Panc1 (cell line): ENCODE measurements around the gene PHF21A. TPM values are rescaled to one million over a fixed set of nuclear protein-coding genes. Genes with fewer than 3 reads are reported as not detected.
A peak's percentile ranks its signal among the peaks of the same experiment; 100 is the strongest.

Source experiments
- ATAC-seq: fragments of 200-7000 bp; cut with Tn5 transposase; 2 replicates; pipeline ENCODE4 v1.9.1; 2020; ENCODE audit warnings: mild to moderate bottlenecking, moderate library complexity
- BruUV-seq: library from RNA; stranded (reverse); fragments of 400-500 nt; replicated peaks from 2 replicates; lab custom pipeline; 2021; lab: Mats Ljungman, UMichigan
- CTCF ChIA-PET: fragments of 300-600 bp; sonication (Branson Sonifier 250); formaldehyde crosslinking; loops from one replicate; lab custom pipeline; 2022; ENCODE audit warnings: antibody characterized with exemption; lab: Charles Lee
- POLR2A ChIA-PET: fragments of 300-600 bp; sonication (Branson Sonifier 250); formaldehyde crosslinking; loops from one replicate; lab custom pipeline; 2022; ENCODE audit warnings: antibody characterized with exemption; lab: Charles Lee
- DNase-seq: peaks from one replicate; pipeline ENCODE4 v3.0.0-alpha.2; 2010; ENCODE audit warnings: low read depth, low spot score
- H3K27ac ChIP-seq: 2 replicates; pipeline ENCODE4 v1.5.1; 2011; ENCODE audit warnings: mild to moderate bottlenecking, low read length, inconsistent platforms
- H3K27me3 ChIP-seq: fragments of 200-500 bp; sonication (Bioruptor generic); 2 replicates; pipeline ENCODE4 v1.6.0; 2014; ENCODE audit warnings: low read length, inconsistent platforms; ENCODE audit not compliant: control insufficient read depth, insufficient read depth
- H3K36me3 ChIP-seq: fragments of 200-500 bp; sonication (Bioruptor generic); 2 replicates; pipeline ENCODE4 v1.5.1; 2014; ENCODE audit warnings: inconsistent platforms, mild to moderate bottlenecking, low read length, moderate library complexity; ENCODE audit not compliant: control insufficient read depth, insufficient read depth
- H3K4me1 ChIP-seq: 2 replicates; pipeline ENCODE4 v1.5.1; 2011; ENCODE audit warnings: inconsistent platforms, mild to moderate bottlenecking, low read length, moderate library complexity; ENCODE audit not compliant: control insufficient read depth, insufficient read depth
- H3K4me3 ChIP-seq, 2 experiments: 2 replicates each; pipeline ENCODE4 v1.5.1; 2011 to 2012; ENCODE audit warnings: low read depth in 2 of 2, low read length in 2 of 2, mild to moderate bottlenecking in 2 of 2, inconsistent platforms in 1 of 2, moderate library complexity in 1 of 2
- H3K9me3 ChIP-seq: fragments of 200-500 bp; sonication (Bioruptor generic); 2 replicates; pipeline ENCODE4 v1.5.1; 2014; ENCODE audit warnings: low read depth, mild to moderate bottlenecking, inconsistent platforms, low read length, moderate library complexity; ENCODE audit not compliant: control insufficient read depth, insufficient read depth
- POLR2AphosphoS5 ChIP-seq: IDR thresholded peaks from 2 replicates; pipeline ENCODE4 v1.6.1; 2012; ENCODE audit warnings: mild to moderate bottlenecking, low read depth, low read length, moderate library complexity
- REST ChIP-seq, 2 experiments: IDR thresholded peaks; 2 replicates each; pipeline ENCODE4 v1.6.1; 2011 to 2012; ENCODE audit warnings: low read depth in 2 of 2, control low read depth in 1 of 2, low read length in 1 of 2, mild to moderate bottlenecking in 1 of 2, moderate library complexity in 1 of 2; ENCODE audit not compliant: insufficient read depth in 1 of 2
- SIN3A ChIP-seq: IDR thresholded peaks from 2 replicates; pipeline ENCODE4 v1.6.1; 2012; ENCODE audit warnings: low read depth, mild to moderate bottlenecking, low read length, moderate library complexity, borderline replicate concordance; ENCODE audit not compliant: insufficient read depth
- TCF7L2 ChIP-seq: IDR thresholded peaks from 2 replicates; pipeline ENCODE4 v1.6.1; 2011; ENCODE audit warnings: mild to moderate bottlenecking, low read depth, low read length, inconsistent platforms
- in situ Hi-C: cut with HindIII; loops from 2 replicates; pipeline ENCODE4 v1.10.0; 2016; ENCODE audit warnings: low sequenced_read_pairs, low pct_unique_long_range_greater_than_20kb
- intact Hi-C: fragments of 100-400 bp; cut with micrococcal nuclease; formaldehyde crosslinking; loops from one replicate; pipeline ENCODE4 v1.10.0; 2022; ENCODE audit not compliant: unreplicated experiment
- total RNA-seq: library from RNA; stranded (reverse); gene quantifications from one replicate; pipeline ENCODE4 v1.2.1, GENCODE V29; 2021; ENCODE audit not compliant: unreplicated experiment
- TF ChIP-seq, protein P1 (sequence below): fragments of 450-650 bp; IDR thresholded peaks from 2 replicates; pipeline ENCODE4 v1.5.1; 2017; ENCODE audit warnings: mild to moderate bottlenecking

PHF21A gene
- total RNA-seq, 1 experiment from 2014 or later: 45.7 TPM

DNA sequence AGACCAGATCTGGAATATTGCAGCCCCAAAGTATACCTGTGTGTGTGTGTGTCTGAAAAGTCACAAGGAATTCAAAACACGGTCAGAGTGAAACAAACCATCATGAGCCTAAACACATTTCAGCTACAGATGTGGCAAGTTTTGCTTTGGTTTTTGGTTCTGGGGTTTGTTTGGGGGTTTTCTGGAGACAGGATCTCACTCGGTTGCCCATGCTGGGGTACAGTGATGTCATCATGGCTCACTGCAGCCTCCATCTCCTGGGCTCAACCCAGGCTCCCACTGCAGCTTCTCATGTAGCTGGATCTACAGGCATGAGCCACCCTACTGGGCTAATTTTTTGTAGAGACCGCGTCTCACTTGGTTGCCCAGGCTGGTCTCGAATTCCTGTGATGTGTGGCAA, 41.4 kb upstream of the PHF21A start:
- ATAC-seq (no peak), DNase-seq (no peak)
- Histone ChIP-seq H3K27ac (no peak overlapping the region), H3K4me1 (no peaks in the 10 kb centered on the region), H3K27me3 (peaks cover 5% of the 10 kb centered on the region; the same call in 1 of the 2 replicates), H3K9me3 (no peaks in the 10 kb centered on the region), H3K4me3 (no peak overlapping the region), H3K36me3 (no peaks in the 10 kb centered on the region)
- BruUV-seq: no TSS peak
- intact Hi-C loops (no loop called here), in situ Hi-C loops (no loop called here)
- POLR2A ChIA-PET: no interaction called here
- CTCF ChIA-PET: no interaction called here
- no peak for TF ChIP-seq SIN3A
- no peak for TF ChIP-seq REST (IDR thresholded peaks at IDR 0.05; ENCODE audit: insufficient read depth in 1 of 2, low read depth in 2 of 2, low read length in 1 of 2)
- TF ChIP-seq TCF7L2: no peak
- no peak for TF ChIP-seq POLR2AphosphoS5
- TF ChIP-seq, protein P1, sequence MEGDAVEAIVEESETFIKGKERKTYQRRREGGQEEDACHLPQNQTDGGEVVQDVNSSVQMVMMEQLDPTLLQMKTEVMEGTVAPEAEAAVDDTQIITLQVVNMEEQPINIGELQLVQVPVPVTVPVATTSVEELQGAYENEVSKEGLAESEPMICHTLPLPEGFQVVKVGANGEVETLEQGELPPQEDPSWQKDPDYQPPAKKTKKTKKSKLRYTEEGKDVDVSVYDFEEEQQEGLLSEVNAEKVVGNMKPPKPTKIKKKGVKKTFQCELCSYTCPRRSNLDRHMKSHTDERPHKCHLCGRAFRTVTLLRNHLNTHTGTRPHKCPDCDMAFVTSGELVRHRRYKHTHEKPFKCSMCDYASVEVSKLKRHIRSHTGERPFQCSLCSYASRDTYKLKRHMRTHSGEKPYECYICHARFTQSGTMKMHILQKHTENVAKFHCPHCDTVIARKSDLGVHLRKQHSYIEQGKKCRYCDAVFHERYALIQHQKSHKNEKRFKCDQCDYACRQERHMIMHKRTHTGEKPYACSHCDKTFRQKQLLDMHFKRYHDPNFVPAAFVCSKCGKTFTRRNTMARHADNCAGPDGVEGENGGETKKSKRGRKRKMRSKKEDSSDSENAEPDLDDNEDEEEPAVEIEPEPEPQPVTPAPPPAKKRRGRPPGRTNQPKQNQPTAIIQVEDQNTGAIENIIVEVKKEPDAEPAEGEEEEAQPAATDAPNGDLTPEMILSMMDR: no peak

- H3K9me3 ChIP-seq: no peaks in the 10 kb centered on the region
- in situ Hi-C loops: no loop called here
- no peaks in the 10 kb centered on the region for H3K4me1 ChIP-seq
- POLR2A ChIA-PET: no interaction called here
- no peaks in the 10 kb centered on the region for H3K36me3 ChIP-seq
- no peak overlapping the region for H3K4me3 ChIP-seq
- DNase-seq: no peak
- intact Hi-C loops: no loop called here
- TF ChIP-seq POLR2AphosphoS5 (no peak), REST (IDR thresholded peaks at IDR 0.05; ENCODE audit: insufficient read depth in 1 of 2, low read depth in 2 of 2, low read length in 1 of 2) (no peak), SIN3A (no peak), TCF7L2 (no peak)
- TF ChIP-seq, protein P1: no peak
- no peak overlapping the region for H3K27ac ChIP-seq
- BruUV-seq: no TSS peak
- peaks cover 5% of the 10 kb centered on the region; the same call in 1 of the 2 replicates for H3K27me3 ChIP-seq
- peak; percentile 76; the same call in 1 of the 2 replicates for ATAC-seq
- CTCF ChIA-PET: no interaction called here
Observed at GRCh38 chr11:46161201-46161600, 39.9 kb upstream of the PHF21A start.
